ENCODE results near the gene LAMP5.
A peak's percentile ranks its signal among the peaks of the same experiment; 100 is the strongest.

LAMP5 gene

DNA sequence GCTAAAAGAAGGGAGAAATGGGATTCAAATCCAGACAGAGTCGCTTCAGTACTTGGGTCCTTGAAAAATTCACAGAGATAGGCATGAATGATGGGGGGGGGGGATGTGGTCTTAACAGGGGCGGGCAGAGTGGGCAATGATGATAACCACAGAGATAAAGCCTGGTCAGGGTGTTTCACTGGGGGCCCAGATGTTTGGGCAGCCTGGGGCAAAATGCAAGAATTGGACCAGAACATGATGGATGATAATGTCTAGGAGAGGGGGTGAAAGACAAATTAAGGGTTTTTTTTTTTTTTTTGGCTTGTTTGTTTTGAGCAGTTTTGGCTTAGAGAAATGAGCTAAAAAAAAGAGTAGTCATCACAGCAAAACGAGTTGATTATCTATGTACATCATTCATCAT is 57.4 kb downstream of the LAMP5 start:
- Histone ChIP-seq H3K4me1 (ENCODE audit: insufficient read depth, low read length) (peaks cover 55% of the 10 kb centered on the region), H3K9ac (ENCODE audit: low read depth, low read length) (peak overlapping the region; percentile 46; the same call in 1 of the 2 replicates), H3K4me3 (ENCODE audit: low read length) (no peak overlapping the region), H3K27me3 (ENCODE audit: insufficient read depth, low read length) (peaks cover 58% of the 10 kb centered on the region), H3K9me3 (ENCODE audit: insufficient read depth, low read depth, low read length) (no peaks in the 10 kb centered on the region), H3K27ac (ENCODE audit: low read depth, low read length) (peak overlapping the region; percentile 92), H3K36me3 (ENCODE audit: insufficient read depth, low read length) (no peaks in the 10 kb centered on the region)
- 61% methylated on average over 3 of the region's 3 CpGs for WGBS

DNA sequence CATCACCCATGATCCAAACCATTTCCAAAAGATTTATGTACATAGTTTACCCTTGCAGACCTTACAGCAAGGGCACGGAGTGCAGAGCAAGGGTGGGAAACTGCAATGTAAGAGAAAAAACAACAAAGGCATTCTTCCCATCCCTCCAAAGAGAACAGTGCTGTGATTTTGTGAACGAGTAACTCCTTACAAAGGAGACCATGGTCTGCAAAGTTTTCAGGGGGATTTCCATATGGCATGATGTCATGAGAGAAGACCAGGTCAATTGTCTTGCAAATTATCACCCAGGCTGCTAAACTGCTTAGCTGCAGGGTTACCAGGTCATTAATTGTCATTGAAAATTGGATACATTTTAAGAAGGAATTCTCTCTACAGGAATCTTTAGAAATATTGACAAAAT is 58.3 kb downstream of the LAMP5 start:
- H3K27ac ChIP-seq (ENCODE audit: low read depth, low read length): peak overlapping the region; percentile 92
- H3K27me3 ChIP-seq (ENCODE audit: insufficient read depth, low read length): peaks cover 56% of the 10 kb centered on the region
- H3K4me1 ChIP-seq (ENCODE audit: insufficient read depth, low read length): peaks cover 64% of the 10 kb centered on the region
- H3K36me3 ChIP-seq (ENCODE audit: insufficient read depth, low read length): no peaks in the 10 kb centered on the region
- no peaks in the 10 kb centered on the region for H3K9me3 ChIP-seq (ENCODE audit: insufficient read depth, low read depth, low read length)
- peak overlapping the region; percentile 17 for H3K4me3 ChIP-seq (ENCODE audit: low read length)
- peak overlapping the region; percentile 46 for H3K9ac ChIP-seq (ENCODE audit: low read depth, low read length)
- 0% methylated on average over 2 of the region's 2 CpGs for WGBS

DNA sequence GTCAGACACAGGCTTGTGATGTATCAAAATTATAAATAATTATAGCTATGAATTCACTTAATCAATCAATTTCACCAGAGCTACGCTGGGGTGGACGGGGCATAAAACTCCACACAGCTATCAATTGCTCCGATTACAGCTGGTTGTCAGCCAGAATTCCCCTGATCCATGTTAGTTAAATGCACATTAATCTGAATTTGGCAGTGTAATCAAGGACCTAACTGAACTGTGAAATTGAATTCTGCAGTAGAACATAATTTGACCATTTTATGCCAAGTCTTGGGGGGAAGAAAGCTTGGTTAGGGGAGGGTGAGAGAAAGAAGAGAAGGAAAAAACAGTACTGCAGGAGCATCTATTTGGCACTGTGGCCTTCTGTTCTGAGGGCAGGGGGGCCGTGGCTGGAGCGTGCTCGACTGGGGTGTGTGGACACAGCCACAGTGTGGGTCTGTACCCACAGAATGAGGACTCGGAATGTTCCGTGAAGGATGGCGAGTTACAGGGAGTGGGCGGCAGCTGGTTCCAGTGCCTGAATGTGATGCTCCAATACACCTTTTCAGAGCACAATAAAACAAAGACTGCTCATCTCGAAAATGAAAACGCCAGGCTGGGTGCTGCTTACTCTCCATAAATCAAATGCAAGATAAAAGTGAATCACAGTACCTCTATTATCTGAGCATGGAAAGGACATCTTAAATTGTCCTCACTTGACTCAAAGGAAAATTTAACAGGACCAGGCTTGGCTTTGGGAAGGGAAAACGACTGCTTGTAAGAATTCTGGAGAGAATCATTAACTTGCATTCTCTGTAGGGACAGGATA is 59.2 kb downstream of the LAMP5 start:
- peak overlapping the region; percentile 61 for H3K27ac ChIP-seq (ENCODE audit: low read depth, low read length)
- WGBS: 41% methylated on average over 13 of the region's 13 CpGs
- no peaks in the 10 kb centered on the region for H3K9me3 ChIP-seq (ENCODE audit: insufficient read depth, low read depth, low read length)
- H3K36me3 ChIP-seq (ENCODE audit: insufficient read depth, low read length): no peaks in the 10 kb centered on the region
- peaks cover 65% of the 10 kb centered on the region for H3K4me1 ChIP-seq (ENCODE audit: insufficient read depth, low read length)
- H3K9ac ChIP-seq (ENCODE audit: low read depth, low read length): peak overlapping the region; percentile 43; the same call in 1 of the 2 replicates
- peak overlapping the region; percentile 29 for H3K4me3 ChIP-seq (ENCODE audit: low read length)
- peaks cover 51% of the 10 kb centered on the region for H3K27me3 ChIP-seq (ENCODE audit: insufficient read depth, low read length)

DNA sequence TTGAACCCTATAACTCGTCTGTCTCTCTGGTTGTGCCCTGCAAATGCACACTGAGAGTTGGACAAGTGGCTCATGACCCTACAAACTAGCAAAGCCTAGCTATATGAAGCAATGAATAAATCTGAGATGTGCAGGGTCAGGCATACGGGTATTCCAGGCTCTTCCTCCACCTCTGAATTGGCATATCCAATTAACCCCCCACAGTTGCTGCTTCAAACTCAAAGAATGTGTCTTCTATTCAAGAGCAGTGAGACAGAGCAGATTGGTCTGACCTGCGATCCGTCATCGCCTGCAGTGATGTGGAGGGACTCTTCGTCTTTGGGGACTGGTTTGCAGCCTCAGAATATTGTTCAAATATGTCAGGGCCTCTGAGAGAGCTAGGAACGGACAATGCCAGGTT is 59.8 kb downstream of the LAMP5 start:
- 28% methylated on average over 7 of the region's 7 CpGs for WGBS
- Histone ChIP-seq H3K9me3 (ENCODE audit: insufficient read depth, low read depth, low read length) (no peaks in the 10 kb centered on the region), H3K27ac (ENCODE audit: low read depth, low read length) (peak overlapping the region; percentile 61), H3K27me3 (ENCODE audit: insufficient read depth, low read length) (peaks cover 51% of the 10 kb centered on the region), H3K9ac (ENCODE audit: low read depth, low read length) (peak overlapping the region; percentile 43; the same call in 1 of the 2 replicates), H3K36me3 (ENCODE audit: insufficient read depth, low read length) (no peaks in the 10 kb centered on the region), H3K4me1 (ENCODE audit: insufficient read depth, low read length) (peaks cover 65% of the 10 kb centered on the region), H3K4me3 (ENCODE audit: low read length) (peak overlapping the region; percentile 29)

DNA sequence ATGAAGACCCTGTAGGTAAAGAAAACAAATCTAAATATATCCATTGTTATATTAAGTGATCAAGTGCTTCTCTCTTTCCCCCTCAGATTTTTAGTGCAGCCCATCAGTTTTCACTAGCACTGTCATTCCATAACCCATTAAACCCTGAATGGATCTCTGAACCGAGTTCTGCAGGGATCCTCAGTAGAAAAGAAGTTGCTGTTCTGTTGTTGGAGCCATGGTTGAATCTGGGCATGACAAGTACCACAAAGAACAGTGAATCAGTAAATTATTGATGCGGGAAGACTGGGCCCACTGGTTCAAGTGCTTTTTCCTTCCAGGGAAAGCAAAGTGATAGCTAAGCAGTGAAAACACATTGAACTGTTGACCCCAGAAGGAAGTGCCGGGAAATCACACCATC is 60.4 kb downstream of the LAMP5 start:
- H3K27me3 ChIP-seq (ENCODE audit: insufficient read depth, low read length): peaks cover 50% of the 10 kb centered on the region
- WGBS: 81% methylated on average over 3 of the region's 3 CpGs
- H3K36me3 ChIP-seq (ENCODE audit: insufficient read depth, low read length): no peaks in the 10 kb centered on the region
- H3K4me1 ChIP-seq (ENCODE audit: insufficient read depth, low read length): peaks cover 65% of the 10 kb centered on the region
- H3K9ac ChIP-seq (ENCODE audit: low read depth, low read length): no peak overlapping the region
- peak overlapping the region; percentile 61; the same call in 1 of the 2 replicates for H3K27ac ChIP-seq (ENCODE audit: low read depth, low read length)
- H3K4me3 ChIP-seq (ENCODE audit: low read length): peak overlapping the region; percentile 15; the same call in 1 of the 2 replicates
- H3K9me3 ChIP-seq (ENCODE audit: insufficient read depth, low read depth, low read length): no peaks in the 10 kb centered on the region

DNA sequence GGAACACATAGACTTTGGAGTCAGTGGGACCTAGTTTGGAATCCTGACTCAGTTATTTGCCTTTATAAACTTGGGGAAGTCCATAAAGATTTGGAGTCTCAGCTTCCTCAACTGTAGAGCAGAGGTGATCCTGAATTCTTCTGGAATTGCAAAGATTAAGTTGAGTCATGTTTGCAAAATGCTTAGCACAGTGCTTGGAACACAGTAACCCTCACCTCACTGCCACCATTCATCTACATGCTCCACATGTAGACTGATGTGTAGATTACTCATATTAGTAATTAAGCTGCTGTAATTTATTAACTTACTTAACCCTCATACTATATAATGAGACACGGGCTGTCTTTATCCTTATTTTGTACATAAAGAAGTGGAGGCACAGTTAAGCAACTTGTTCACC is 61.4 kb downstream of the LAMP5 start:
- Histone ChIP-seq H3K36me3 (ENCODE audit: insufficient read depth, low read length) (no peaks in the 10 kb centered on the region), H3K4me3 (ENCODE audit: low read length) (no peak overlapping the region), H3K9me3 (ENCODE audit: insufficient read depth, low read depth, low read length) (no peaks in the 10 kb centered on the region), H3K4me1 (ENCODE audit: insufficient read depth, low read length) (peaks cover 65% of the 10 kb centered on the region), H3K27me3 (ENCODE audit: insufficient read depth, low read length) (peaks cover 39% of the 10 kb centered on the region), H3K27ac (ENCODE audit: low read depth, low read length) (no peak overlapping the region), H3K9ac (ENCODE audit: low read depth, low read length) (no peak overlapping the region)
- WGBS: 83% methylated on average over 1 of the region's 1 CpG

DNA sequence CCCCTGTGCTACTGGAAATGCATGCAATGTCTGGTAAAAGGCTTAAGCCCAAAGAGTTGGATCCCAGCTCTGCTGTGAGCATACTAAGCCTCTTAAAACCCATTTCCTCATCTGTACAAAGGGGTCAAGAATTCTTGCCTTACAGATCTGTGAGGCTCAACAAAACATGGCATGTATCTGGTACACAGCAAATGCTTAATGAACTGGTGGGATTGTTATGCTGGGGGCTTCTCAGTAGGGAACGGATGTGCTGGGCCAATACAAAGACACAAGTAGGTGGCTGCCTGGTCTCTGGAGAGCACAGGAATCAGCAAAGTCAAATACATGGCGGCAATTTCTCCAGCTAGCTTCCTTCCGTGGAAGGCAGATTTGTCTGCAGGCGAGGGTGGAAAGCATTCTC is 62.3 kb downstream of the LAMP5 start:
- peak overlapping the region; percentile 20; the same call in 1 of the 2 replicates for H3K27ac ChIP-seq (ENCODE audit: low read depth, low read length)
- peaks cover 32% of the 10 kb centered on the region for H3K27me3 ChIP-seq (ENCODE audit: insufficient read depth, low read length)
- peaks cover 58% of the 10 kb centered on the region for H3K4me1 ChIP-seq (ENCODE audit: insufficient read depth, low read length)
- no peak overlapping the region for H3K9ac ChIP-seq (ENCODE audit: low read depth, low read length)
- no peak overlapping the region for H3K4me3 ChIP-seq (ENCODE audit: low read length)
- no peaks in the 10 kb centered on the region for H3K36me3 ChIP-seq (ENCODE audit: insufficient read depth, low read length)
- no peaks in the 10 kb centered on the region for H3K9me3 ChIP-seq (ENCODE audit: insufficient read depth, low read depth, low read length)
- WGBS: 77% methylated on average over 4 of the region's 4 CpGs

DNA sequence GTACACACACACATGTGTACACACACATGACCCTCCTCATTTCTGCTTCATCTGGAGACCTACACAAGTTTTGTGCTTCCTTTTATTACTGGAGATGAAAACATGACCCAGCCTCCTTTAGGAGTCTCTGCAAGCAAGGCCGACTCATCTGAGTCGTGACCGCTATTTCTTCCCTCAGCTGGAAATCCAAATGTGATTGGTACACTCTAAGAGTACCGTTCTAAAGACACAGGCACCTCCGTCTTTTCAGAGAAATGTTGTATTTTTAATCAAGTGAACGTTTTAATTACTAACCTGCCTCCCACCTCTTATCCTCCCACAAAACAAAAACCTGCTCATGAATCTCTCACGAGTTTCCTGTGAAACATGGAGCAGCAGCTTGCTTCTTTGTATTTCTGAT is 63.0 kb downstream of the LAMP5 start:
- WGBS: 91% methylated on average over 7 of the region's 7 CpGs
- peaks cover 52% of the 10 kb centered on the region for H3K4me1 ChIP-seq (ENCODE audit: insufficient read depth, low read length)
- no peak overlapping the region for H3K4me3 ChIP-seq (ENCODE audit: low read length)
- no peak overlapping the region for H3K27ac ChIP-seq (ENCODE audit: low read depth, low read length)
- no peaks in the 10 kb centered on the region for H3K9me3 ChIP-seq (ENCODE audit: insufficient read depth, low read depth, low read length)
- H3K9ac ChIP-seq (ENCODE audit: low read depth, low read length): no peak overlapping the region
- peaks cover 32% of the 10 kb centered on the region for H3K27me3 ChIP-seq (ENCODE audit: insufficient read depth, low read length)
- H3K36me3 ChIP-seq (ENCODE audit: insufficient read depth, low read length): no peaks in the 10 kb centered on the region

DNA sequence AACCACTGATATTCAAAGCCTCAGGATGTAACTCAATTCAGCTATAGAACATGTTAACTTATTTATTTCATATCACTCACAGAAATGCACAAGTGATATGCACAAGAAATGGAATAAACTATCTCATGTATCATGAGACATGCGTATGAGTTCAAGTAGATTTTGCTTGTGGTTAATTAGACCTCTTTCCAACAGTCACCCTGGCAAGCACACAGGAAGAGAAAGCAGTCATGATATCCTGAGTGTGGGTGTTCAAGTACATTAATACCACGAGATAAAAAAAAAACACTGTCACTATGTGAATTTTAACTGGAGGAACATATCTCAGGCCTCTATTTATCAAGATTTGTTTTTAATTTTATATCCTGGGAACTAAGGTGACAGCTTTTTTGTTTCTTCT is 64.2 kb downstream of the LAMP5 start:
- Histone ChIP-seq H3K9ac (ENCODE audit: low read depth, low read length) (no peak overlapping the region), H3K36me3 (ENCODE audit: insufficient read depth, low read length) (no peaks in the 10 kb centered on the region), H3K27me3 (ENCODE audit: insufficient read depth, low read length) (peaks cover 27% of the 10 kb centered on the region), H3K4me3 (ENCODE audit: low read length) (no peak overlapping the region), H3K4me1 (ENCODE audit: insufficient read depth, low read length) (peaks cover 42% of the 10 kb centered on the region), H3K27ac (ENCODE audit: low read depth, low read length) (no peak overlapping the region), H3K9me3 (ENCODE audit: insufficient read depth, low read depth, low read length) (no peaks in the 10 kb centered on the region)
- 100% methylated on average over 1 of the region's 2 CpGs for WGBS

All from HUES64 (cell line).